ENCODE data around the gene MGRN1. TPM values are rescaled to one million over a fixed set of nuclear protein-coding genes. Genes with fewer than 3 reads are reported as not detected.

Gene MGRN1
- total RNA-seq, 1 experiment from 2014 or later, result 24.0 TPM

DNA sequence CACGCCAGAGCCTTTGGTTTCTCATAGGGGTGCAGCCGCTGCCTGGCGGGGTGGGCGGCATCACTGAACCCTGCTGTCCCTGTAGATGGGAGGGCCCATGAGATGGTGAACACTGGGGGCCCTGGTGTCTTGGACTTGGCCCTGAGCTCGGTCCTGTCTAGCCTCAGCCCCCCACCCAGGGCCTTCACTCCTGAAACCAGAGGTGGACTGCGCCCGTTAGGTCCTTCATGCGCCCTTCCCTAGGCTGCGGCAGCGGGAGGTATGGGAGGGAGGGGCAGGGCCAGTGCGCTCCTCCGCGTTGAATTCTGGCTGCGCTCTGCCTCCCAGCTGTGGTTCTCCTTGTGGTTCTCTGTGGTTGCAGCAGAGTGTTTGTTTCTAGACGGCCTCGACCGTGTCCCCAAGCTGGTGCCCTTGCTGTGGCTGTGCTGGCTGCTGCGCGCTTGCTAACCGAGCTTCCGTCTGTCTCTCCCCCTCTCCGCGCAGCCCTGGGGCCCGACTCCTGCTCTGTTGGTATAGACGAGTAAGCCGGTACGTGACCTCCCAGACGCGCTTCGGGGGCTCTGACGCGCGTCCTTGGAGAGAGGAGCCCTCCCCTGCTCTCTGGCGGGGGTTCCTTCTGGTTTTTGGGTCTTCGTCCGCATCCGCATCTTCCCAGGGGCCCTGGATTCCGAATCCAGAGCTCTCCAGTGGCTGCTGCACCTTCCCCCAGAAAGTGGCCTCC, 61.3 kb downstream of the MGRN1 start:
- no peak for DNase-seq (ENCODE audit: low read depth)

DNA sequence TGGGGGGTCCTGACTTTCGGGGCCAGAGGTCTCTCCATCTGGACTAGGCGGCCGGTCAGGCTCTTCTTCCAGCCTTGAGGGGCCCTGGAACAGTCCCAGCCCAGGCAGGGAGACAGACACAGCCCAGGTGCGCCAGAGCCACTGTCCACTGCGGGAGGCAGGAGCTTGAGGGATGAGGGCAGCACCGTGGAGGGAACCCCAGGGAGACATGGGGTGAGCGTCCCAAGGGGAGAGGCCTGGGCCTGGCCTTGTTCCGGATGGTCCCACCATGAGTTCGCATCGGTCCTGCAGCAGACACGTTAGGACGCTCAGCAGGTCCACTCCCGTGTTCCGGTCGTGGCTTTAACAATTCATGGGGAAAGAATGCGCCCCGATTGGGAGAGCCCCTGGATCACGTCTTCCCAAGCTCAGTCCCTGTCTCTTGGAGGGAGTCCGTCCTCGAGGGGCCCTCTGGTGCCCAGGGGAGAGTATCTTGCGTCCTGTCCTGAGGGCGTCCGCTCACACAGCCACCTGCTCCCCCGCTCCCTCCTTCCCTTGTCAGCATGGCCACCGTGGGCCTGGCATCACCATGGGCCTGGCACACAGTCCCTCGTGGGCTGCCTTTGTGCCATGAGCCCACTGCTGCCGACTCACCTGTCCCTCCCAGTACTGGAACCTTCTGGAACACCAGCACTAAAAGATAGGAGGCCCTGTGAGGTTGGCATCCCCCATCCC, 62.0 kb downstream of the MGRN1 start:
- no peak for DNase-seq (ENCODE audit: low read depth)

DNA sequence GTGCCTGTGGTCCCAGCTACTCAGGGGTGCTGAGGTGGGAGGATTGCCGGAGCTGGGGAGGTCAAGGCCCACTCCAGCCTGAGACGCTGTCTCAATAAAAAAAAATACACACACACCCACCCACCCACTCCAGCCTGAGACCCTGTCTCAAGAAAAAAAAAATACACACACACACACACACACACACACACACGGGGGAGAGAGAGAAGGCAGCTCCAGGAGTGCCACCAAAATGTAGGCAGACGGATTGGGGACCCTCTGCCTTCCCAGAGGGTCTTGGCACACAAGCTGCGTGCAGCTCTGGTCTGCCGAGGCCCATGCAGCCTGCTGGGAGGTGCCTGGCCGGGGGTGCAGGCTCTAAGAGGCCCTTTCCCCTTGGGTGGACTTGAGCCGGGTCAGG, 62.8 kb downstream of the MGRN1 start:
- no peak for DNase-seq (ENCODE audit: low read depth)

DNA sequence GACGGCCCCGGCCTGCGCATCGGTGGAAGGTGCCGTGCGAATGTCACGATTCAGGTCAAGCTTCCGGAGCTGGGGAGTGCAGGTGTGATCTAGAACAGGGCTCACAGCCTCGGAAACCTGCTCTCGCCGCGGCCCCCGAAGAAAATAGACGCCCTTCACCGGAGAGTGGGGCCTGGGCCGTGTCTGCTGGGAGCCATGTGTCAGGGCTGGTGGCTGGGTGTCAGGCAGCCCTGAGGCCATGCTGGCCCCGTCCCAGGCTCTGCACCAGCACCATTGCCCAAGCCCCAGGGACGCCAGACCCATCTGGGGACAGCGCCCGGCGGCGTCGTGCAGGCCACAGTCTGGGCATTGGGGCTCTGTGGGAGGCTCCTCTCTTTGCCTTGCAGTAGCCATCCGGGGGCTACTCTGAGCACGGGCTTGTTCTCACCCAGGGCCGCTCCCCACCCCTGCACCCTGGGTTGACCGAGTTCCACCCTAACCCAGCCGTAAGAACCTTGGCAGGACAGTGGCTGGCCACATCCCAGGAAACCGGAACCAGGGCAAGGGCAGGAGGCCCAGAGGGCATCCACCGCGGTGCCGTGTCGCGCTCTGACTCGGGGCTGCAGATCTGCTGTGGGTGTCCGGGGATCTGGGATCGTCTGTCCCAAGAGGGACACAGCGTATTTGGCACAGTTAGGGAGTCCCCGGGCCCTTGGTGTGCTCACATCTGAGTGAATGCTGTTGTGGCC, 63.5 kb downstream of the MGRN1 start:
- DNase-seq (ENCODE audit: low read depth), result no peak

DNA sequence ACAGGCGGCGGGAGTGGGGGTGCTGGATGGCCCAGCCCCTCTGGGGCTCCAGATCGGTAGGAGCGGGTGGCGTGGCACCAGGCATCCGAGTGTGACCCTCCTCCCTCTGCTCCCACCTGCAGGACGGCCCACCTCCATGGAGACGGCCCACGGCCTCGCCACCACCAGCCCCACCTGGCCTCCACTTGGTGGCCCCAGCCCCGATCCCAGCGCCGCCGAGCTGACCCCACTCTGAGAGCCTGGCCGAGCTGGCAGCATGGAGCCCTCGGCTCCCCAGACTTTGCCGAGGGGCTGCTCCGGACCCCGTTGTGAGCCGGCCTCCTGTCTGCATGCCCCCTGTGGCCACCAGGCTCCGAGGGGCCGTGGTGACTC, 64.0 kb downstream of the MGRN1 start:
- DNase-seq (ENCODE audit: low read depth), result no peak

DNA sequence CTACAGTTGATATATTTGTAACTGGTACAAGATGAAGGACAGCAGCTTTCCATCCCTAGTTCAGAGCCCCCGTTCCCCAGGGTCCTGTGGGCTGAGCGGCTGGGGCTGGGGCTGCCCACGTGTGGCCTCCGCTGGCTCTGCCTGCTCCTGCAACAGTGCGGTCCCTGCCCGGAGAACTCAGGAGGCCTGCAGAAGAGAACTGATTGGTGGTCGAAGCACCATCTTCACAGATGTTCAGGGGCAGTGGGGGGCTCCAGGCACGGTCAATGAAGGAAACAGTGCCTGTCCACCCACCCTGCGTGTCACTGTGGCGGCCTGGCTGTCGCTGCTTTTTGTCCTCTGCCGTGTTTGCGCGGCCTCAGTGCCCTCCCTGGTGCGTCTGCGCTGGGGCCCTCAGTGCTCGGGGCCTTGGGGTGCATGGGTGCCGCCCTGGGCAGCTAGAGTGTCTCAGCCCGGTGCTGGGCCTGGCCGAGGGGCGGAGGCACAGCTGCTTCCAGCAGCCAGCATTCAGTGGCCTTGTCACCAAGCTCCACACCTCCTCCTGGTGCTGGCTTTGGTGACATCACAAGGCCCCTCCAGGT, 64.6 kb downstream of the MGRN1 start:
- DNase-seq (ENCODE audit: low read depth), result no peak

DNA sequence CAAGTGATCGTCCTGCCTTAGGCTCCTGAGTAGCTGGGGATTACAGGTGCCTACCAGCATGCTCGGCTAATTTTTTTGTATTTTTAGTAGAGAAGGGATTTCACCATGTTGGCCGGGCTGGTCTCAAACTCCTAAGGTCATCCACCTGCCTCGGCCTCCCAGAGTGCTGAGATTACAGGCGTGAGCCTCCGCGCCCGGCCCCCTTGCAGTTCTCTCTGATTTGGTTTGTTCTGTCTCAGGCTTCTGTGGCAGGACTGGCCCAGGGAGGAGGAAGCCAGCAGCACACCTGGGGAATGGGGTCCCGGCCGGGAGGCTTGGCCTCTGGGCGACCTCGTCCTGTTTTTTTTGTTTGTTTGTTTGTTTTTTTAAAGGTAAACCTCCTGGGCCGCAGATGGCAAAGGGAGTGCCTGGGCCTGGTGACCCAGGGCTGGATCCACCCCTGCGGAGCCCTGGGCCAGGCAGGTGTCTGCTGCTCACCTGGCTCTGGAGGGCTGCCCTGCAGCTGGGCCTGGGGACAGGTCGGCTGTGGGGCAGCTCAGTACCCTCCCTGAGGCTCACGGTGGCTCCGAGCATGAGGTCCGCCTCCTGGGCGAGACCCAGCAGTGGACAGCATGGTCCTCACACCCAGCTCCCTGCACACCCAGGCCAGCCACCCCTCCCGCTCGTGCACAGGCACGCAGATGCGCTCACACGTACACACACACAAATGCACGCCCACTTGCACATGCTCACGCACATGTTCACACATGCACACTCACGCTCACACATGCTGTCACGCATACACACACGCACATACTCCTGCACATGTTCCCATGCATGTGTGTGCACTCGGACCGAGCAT, 65.5 kb downstream of the MGRN1 start:
- no peak for DNase-seq (ENCODE audit: low read depth)

DNA sequence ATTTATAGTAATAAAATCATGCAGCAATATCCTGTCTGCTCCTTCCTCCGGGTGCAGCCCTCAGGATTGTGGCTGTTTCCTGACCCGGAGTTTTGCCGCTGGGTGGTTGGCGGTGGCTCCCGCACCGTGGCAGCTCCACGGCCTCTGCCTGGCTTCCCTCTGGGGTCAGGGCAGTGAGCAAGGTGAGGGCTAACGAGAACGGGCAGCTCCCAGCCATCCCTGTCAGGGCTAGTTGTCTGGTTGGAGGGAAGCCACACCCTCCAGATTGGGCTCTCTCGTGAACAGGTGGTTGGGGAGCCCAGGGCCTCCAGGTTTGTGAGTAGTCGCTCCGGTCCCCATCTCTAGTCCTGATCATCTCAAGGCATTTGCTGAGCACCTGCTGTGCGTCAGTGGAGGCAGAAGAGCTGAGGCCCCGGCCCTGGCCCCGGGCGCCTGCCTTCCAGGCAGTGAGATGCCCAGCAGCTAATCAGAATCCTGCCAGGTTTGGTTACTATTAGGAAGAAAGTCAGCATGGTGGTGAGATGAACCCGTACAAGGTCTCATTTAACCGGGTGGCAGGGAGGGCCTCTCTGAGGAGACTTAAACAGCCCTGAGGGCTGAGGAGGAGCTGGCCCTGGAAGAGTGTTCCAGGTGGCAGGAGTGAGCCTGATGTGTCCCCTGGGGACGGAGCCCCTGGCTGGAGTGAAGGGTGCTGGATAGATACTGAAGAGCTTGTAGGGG, 66.5 kb downstream of the MGRN1 start:
- DNase-seq (ENCODE audit: low read depth), result no peak

DNA sequence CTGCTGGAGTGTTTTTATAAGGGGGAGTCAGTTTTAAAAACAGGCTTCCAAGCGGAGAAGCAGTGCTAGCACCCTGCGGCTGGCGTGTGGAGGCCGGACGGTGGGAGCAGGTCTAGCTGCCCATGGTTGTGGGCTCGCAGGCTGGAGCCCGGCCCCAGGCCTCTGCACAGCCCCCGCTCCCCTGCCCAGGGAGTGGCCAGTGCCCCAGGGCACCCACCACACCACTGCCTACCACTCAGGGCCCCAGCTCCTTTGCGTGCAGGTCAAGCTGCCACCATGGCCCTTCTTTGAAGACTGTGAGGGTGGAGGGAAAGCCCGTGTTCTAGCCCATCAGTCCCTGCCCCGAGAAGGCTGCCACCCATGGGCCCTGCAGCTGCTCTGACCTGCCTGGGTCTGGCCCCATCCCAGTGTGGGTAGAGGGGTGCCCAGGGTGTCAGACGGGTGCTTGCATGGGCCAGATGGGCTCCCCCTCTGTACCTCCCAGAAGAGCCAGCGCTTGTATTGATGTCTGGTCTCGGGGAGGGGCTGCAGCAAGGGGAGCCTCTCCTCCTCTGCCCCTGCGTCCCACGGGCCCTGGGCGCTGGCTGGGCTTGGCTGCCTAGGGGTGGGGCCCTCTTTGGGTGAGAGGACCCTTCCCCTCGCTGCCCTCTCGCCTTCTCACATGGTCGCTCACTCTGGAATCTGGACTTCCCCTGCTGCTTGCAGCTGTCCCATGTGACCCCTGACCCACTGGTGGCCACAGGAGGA, 67.2 kb downstream of the MGRN1 start:
- no peak for DNase-seq (ENCODE audit: low read depth)

DNA sequence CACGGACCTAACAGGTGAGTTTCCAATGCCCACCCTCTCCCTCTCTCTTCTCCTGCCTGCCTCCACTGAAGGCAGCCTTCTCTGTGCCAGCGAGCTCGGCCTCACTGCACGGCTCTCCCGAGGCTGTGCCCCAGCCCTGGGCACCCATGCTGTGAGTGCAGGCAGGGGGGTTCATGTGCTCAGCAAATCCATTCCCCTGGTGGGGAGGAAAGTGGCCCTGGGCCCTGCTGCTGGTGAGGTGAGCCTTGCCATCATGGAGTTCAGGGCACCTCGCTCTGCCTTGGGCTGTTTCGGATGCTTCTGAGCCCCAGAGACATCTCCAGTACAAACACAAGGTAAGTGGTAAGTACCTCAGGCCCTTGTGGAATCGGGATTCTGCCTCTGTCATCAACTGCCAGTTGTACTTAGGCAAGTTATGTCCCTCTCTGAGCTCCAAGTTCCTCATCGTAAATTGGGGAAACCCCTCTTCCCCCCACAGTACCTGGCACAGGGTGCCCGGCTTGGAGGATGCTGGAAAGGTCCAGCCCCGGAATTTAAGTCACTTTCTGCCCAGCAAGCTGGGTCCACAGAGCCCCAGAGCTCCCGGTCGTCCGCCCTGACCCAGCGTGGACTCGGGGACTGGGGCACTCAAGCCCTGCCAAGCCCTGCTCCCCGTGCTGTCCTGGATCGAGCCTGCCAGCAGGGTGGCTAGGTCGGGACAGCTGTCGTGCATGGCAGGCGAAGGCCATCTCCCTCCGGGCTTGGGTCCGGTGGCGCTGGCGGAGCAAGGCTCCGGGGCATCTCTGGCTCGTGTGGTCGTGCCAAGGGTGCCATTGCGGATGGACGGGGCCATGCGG, 68.1 kb downstream of the MGRN1 start:
- no peak for DNase-seq (ENCODE audit: low read depth)

DNA sequence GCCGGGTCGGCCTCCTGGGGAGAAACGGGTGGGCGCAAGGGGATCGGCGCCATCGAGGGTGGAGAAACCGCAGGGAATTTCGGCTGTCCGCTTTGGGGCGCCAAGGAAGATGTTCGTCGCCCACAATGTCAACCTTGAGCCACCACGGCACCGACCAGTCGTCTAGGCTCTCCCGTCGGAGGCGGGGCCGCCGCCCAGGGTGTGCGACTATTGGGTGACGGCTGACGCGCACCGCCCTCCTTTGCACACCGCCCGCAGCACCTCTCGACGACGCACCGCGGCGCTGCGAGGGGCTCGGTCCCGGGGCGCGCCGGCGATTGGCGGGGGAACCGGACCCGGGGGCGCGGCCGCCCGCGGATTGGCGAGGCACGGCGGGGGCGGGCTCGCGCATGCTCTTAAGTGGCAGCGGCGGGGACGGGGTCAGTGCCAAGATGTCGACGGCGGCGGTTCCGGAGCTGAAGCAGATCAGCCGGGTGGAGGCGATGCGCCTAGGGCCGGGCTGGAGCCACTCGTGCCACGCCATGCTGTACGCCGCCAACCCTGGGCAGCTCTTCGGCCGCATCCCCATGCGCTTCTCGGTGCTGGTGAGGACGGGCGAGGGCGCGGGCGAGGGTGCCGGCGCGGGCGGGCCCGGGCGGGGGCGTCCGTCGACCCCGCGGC, 68.8 kb downstream of the MGRN1 start, which contains the start of gene NUDT16L1:
Gene NUDT16L1 (plus strand): TSS at position 267 of the 660 bp plus-strand sequence. CDS start 165 bp downstream, at position 432.
- peak; percentile 93 for DNase-seq (ENCODE audit: low read depth)

DNA sequence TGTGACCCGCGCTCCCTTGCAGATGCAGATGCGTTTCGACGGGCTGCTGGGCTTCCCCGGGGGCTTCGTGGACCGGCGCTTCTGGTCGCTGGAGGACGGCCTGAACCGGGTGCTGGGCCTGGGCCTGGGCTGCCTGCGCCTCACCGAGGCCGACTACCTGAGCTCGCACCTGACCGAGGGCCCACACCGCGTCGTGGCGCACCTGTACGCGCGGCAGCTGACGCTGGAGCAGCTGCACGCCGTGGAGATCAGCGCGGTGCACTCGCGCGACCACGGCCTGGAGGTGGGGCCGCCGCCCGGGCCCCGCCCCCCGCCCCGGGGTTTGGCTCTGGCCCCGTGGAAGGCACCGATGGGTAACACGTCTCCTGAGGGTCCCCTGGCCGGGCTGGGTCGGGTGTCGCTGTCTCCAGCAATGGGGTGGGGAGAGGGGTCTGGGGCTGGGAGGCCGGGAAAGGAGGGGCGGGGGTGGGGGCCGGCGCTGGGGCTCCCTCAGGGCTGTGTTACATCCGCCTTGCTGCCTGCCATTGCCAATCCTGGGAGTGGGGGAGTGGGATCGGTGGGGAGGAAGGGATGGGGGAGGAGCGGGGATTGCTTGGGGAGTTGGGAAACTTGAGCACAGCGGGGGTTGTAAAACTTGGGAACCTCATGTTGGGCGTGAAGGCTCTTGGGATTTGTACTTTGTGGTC, 69.5 kb downstream of the MGRN1 start:
- DNase-seq (ENCODE audit: low read depth), result no peak

DNA sequence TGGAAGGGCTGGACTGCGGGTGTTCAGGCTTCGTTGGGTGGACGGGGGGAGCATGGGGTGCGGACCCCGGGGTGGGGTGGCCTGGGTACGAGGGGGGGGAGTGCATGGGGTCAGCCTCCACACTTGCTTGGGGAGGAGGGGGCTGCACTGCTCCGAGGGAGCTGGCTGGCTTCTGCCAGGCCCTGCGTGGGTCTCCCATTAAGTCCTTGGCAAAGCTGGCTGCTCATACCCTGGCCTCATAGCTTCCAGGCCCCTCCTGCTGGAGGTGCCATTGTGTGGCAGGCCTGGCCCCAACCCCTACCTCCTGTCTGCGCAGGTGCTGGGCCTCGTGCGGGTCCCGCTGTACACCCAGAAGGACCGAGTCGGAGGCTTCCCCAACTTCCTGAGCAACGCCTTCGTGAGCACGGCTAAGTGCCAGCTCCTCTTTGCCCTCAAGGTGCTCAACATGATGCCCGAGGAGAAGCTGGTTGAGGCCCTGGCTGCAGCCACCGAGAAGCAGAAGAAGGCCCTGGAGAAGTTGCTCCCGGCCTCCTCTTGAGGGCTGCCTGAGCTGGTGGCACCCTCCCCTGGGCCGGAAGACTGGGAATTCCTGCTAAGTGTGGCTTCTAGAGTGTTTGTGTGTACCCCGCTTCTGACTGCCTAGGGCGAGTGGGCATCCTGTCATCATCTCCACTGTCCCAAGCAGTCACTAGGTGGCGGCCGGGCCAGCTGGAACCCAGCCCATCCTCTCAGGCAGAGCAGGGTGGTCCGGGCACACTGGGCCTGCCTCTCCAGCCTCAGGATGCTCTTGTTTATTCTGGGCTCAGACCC, 70.2 kb downstream of the MGRN1 start:
- DNase-seq (ENCODE audit: low read depth), result no peak

DNA sequence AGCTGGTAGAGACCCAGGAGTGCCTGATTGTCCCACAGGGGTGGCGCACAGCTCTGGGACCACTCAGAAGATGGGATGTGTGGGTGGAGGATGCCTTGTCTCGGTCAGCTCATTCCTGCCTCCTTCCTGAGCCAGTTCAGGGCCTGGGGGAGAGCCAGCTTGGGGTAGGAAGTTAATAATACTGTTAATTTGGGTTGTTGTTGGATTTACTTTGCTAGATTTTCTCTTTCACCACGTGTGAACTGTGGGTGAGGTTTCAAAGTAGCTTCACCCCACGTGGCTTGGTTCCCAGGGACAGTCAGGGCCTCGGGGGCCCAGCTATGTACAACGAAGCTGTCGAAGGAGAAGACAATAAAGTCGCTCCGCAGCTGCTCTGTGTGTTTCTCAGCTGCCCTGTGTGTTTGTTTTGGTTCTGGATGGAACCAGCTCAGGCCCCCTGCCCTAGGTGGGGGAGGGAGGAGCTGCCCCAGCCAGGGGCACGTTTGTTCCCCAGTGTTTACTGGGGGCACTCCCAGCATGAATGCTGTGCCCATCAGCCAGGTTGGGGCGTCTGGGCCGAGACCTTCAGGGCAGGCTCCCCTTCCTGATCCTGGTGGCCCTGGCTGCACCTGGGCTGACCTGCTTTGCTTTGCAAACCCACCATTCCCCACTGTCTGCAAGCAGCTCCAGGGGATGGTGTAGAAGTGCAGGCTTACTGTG, 71.0 kb downstream of the MGRN1 start:
- no peak for DNase-seq (ENCODE audit: low read depth)

DNA sequence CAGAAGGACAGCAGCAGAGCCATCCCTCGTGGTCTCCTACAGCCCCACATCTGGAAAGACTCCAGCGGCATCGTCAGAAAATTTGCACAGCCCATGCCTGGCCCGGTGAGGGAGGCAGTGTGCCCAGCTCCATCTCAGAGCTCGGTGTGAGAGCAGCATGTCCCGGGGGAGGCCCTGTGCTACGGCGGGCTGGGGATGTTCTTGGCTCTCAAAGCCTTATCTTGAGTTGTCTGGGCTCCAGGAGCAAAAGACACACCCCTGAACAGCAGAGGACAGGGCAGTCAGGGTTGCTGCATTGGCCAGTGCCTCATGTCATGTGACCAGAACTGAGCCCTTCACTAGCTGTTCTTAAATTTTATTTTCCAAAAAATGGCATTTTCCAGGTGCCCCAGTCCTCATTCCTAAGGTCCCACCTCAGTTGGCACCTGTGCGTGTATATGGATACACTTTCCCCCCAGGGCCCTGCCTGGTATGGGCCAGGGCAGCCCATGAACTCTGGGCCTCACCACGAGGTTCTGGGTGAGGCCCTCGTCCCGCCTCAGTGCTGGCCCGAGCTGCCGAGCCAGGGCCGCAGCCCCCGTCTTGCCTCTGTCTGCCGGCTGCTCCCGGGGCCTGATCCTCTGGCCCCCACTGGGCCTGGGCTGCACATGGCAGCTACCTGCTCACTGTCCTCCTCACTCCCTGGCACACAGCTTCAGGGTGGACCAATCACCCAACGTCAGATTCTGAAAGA, 71.7 kb downstream of the MGRN1 start:
- no peak for DNase-seq (ENCODE audit: low read depth)
